ENCODE data around the gene ZNF518B.

The ZNF518B gene, protein sequence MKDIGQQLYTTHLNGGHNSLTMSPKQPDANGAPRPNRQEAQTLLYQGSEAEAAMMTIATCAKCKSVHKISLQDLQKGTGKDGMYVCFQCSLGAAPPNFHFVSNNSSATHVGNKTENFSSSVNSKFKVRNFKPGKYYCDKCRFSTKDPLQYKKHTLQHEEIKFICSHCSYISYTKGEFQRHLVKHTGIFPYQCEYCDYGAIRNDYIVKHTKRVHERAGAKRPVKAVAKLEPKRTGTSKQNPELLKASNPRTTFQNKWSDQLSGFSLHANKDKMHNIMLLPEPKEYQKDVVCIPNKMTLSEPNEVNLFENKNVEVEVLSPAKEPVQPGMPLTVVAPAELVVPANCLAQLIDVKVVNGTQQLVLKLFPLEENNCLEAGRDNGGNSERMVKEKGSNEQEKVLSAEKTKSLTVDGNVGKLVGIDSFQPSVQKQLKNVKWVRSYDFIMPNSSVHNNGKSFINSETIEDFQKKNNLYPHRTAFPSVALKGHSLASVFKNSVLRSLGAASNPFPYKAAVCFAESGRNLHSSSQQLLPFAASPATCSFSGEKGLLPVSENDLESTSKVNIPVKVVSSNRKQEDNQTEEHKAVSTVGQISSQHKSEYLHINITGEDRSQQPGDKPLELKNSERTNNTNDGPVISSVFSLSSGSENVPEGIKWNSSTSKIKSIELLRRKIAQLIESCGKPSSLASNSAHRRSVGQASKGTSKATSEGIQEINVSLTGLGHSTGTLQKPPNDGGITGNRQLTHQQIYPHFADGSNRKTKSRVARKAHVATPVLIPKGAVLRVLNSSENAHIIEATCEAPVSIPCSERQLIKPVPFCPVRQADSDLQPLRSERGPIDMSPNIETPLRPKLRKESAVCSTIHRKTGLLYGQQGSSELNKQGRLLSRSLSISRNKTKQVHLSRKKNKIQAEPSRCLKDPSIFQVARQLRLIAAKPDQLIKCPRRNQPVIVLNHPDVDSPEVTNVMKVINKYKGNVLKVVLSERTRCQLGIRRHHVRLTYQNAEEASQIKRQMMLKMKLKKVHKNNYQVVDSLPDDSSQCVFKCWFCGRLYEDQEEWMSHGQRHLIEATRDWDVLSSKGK

GRCh38 chr4:10457255-10457801 is at the start of gene ZNF518B:
ZNF518B (minus strand) TSS chr4:10457426; CDS start chr4:10446328, 11,098 bp downstream.
- DNase-seq (ENCODE audit: low read depth in 3 of 3) = peak; percentile 46 to 71 (median 50)

- DNase-seq (ENCODE audit: low read depth in 3 of 3) = no peak
These were observed 48.9 kb upstream of the ZNF518B start for GRCh38 chr4:10506077-10506476.

DNA sequence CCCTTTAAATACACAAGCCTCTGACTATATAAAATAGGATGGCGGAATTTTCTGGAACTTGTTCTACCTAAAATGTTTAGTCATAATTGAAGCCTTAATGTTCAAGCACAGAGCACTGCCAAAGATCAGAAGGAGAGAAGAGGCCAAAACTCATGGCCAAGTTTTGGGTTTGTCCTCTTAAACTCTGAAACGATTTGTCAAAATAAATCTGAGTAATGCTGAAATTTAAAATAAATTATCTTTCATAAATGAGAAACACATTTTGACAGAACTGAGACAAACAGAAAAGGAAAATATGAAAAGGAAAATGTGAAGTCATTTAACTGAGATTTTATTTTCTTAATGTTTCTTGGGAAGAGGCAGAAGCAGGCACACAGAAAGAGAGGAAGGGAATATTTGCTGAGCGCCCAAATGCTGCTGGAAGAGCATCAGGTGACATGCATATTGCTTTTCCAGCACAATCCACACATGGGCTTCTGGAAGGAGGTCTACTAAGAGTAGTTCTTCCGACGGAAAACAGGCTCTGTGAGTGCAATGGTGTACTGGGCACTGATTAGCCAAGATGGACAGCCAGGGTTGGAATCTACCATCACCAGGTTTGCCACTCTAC is 47.4 kb upstream of the ZNF518B start:
- no peak for DNase-seq (ENCODE audit: low read depth in 3 of 3)

GRCh38 chr4:10502717-10503116 is 45.5 kb upstream of the ZNF518B start:
- DNase-seq (ENCODE audit: low read depth in 3 of 3) = no peak

DNA sequence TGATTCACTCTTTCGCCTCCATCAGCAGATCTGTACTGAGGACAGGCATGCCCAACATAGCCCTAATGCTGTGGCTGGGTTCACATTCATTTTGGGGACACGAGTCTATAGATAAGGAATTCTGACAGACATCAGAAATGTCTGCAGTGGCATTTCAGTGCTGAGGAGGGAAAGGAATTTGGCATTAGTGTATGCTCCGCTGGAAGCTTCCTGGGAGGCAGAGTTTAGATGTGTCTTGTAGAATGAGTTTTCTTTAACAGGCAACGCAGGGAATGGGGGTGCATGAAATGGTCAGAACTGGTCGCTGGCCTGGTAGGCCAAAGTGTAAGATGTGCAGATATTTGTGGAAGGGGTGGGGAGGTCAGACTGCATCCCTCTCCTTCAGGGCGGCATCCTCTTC is 43.5 kb upstream of the ZNF518B start:
- no peak for DNase-seq (ENCODE audit: low read depth in 3 of 3)

GRCh38 chr4:10496200-10496599 is 39.0 kb upstream of the ZNF518B start:
- DNase-seq (ENCODE audit: low read depth in 3 of 3) = no peak

DNA sequence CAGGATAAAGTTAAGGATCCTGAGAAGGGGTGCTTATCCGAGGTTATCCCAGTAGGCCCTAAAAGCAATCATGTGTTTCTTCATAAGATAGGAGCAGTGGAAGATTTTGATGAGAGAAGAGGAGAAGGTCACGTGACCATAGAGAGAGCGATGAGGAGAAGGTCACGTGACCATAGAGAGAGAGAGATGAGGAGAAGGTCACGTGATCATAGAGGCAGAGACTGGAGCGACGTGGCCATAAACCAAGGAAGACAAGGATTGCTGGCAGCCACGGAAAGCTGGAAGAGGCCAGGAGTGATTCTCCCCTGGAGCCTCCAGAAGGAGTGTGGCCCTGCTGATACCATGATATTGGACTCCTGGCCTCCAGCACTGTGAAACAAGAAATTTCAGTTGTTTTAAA is 38.4 kb upstream of the ZNF518B start:
- DNase-seq (ENCODE audit: low read depth in 3 of 3) = no peak

- DNase-seq (ENCODE audit: low read depth in 3 of 3) = no peak
These were observed 35.2 kb upstream of the ZNF518B start for GRCh38 chr4:10492464-10492863.

DNA sequence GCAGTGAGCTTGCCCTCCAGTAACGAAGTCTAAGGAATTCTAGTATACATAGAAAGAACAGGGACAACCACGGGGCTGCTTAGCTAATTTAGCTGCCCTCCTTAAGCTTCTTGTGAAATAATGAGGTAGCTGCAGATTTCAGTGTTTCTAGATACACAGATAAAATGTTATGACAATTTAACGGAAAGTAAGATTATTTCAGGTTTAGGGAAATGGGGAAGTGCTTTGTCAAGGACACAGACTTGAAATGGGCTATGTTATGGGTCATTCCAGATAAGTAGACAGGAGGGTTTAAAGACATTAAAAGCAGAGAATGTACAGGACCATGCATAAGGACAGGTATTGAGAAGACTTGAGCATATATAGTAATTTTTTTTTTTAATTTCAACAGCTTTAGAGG is 34.2 kb upstream of the ZNF518B start:
- DNase-seq (ENCODE audit: low read depth in 3 of 3) = no peak

DNA sequence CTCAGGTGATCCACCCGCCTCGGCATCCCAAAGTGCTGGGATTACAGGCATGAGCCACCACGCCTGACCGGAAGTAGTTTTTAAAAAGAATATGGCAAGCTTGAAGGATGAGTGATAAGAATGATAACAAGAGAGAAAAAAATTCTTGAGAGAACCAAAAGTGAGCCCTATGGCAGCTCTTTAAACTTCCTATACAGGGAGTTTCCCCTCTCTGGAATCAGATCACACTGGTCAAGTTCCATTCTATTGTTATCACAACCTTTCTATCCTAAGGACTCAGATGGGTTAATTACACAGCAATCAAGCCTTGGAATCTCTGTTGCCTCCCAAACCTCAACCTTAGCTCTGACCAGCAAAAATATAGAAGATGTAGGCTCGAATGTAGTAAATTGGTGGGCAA is 33.8 kb upstream of the ZNF518B start:
- DNase-seq (ENCODE audit: low read depth in 3 of 3) = no peak

DNA sequence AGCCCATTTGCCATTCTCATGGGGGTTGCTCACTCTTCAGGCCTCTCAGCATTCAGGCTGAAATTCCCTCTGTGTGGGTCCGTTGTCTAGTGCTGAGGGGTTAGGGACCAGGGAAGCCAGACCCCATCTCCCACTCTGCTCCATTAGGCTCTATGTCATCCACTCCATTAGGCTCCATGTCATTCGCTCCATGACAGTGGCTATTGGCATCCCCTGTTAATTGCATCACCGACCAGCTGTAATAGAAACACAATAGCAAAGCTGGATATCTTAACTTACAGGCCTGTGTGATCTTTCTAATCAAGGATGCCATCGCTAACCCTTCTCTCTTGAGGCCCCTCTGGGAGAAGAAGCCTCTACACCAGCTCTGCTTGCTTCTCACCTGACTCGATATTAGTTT is 25.7 kb upstream of the ZNF518B start:
- DNase-seq (ENCODE audit: low read depth in 3 of 3) = no peak

DNA sequence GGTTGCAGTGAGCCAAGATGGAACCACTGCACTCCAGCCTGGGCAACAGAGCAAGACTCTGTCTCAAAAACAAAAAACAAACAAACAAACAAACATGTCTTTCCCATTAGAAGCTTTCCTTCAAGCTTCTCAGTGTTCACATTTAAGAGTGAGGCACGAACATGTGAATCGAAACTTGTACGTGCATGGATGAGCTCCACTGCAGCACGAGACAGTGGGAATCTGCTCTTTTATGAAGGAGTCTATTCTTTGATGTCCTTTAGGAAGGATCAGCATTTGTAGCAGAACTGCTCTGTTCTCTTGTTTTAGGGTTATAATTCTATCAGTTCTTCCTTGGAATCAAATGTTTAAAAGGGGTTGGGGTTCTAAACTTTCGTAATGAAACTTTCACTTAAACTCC is 23.4 kb upstream of the ZNF518B start:
- no peak for DNase-seq (ENCODE audit: low read depth in 3 of 3)

DNA sequence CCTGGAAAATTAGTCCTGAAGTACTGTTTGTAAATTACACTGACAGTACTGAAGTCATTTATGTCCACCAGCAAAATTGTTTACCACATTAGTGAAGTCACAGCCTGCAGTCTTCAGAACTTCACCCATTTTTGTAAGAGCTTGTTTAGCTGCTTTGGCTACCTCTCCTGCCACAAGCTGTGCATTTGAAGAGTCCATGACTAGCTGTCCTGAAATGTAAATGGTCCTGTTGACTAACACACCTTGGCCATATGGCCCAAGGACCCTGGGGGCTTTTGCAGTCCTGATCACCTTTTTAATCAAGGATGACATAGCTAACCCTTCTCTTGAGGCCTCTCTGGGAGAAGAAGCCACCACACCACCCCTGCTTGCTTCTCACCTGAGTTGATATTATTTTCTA is 21.4 kb upstream of the ZNF518B start:
- DNase-seq (ENCODE audit: low read depth in 3 of 3) = no peak

DNA sequence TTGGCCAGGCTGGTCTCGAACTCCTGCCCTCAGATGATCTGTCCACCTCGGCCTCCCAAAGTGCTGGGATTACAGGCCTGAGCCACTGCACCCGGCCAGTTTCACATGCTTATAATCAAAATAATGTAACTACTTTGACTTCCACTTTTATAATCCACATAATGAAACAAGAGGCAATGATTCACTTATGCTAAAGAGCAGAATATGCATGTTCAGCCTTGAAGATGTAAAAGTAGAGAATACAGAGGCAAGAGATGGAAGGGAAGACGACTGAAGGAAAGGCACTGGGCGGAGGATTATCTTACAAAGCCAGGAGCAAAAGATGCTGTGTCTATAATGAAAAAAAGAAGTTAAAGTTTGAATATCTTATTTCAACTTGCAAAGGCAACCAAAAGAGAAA is 13.3 kb upstream of the ZNF518B start:
- DNase-seq (ENCODE audit: low read depth in 3 of 3) = no peak

DNA sequence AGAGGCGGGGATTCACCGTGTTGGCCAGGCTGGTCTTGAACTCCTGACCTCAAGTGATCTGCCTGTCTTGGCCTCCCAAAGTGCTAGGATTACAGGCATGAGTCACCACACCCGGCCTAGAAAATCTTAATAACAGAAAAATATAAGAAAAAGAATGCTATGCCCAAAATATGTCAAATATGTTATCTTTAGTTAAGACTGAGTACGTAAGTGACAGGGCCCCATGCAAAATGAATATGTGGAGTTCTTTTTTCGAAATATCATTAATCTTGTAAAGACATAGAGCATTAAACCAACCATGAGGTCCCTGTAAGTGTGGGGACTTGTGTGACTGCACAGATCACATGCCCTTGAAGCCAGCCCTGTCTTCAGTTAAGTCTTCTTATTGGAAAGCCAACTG is 8.9 kb upstream of the ZNF518B start:
- DNase-seq (ENCODE audit: low read depth in 3 of 3) = no peak

DNA sequence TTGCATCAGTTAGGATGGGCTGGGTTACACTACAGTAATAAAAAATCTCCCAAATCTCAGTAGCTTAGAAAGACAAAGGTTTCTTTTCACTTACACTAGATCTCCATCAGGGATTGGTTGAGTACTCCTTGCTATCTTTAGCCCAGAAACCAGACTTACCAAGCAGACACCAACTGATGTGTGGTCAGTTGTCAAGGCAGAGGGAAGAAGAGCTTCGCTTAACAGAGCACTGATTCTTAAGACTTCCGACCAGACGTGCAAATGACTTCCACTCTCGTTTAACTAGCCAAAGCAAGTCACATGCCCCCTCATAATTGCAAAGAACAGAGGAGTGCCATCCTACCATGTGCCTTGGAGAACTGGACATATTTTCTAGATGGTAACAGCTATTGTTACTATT is 5.7 kb upstream of the ZNF518B start:
- DNase-seq (ENCODE audit: low read depth in 3 of 3) = no peak

DNA sequence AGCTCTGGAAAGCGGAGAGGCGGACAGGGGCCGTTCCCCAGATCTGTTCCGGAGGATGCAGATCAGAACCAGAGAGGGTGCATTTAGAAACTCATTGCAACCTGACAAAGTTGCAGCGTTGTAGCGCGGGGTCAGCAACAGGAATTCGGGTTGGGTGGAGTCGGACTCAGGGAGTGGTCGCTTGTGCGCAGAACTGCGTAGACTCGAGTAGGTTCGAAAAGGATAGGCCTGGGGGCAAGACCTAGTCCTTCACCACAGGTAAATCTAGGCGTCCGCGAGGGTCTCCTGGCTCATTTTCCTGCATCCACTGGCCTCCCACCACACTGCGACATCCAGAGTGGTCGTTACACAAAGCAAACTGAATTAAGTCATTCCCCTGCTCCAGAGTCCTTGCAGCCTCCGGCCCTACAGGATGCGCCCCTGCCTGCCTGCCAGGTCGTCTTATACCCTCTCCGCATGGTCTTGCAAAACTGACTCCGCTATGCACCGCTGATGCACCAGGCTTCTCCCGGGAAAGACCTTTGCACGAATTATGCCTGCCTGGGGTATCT is 4.7 kb upstream of the ZNF518B start:
- no peak for DNase-seq (ENCODE audit: low read depth in 3 of 3)

DNA sequence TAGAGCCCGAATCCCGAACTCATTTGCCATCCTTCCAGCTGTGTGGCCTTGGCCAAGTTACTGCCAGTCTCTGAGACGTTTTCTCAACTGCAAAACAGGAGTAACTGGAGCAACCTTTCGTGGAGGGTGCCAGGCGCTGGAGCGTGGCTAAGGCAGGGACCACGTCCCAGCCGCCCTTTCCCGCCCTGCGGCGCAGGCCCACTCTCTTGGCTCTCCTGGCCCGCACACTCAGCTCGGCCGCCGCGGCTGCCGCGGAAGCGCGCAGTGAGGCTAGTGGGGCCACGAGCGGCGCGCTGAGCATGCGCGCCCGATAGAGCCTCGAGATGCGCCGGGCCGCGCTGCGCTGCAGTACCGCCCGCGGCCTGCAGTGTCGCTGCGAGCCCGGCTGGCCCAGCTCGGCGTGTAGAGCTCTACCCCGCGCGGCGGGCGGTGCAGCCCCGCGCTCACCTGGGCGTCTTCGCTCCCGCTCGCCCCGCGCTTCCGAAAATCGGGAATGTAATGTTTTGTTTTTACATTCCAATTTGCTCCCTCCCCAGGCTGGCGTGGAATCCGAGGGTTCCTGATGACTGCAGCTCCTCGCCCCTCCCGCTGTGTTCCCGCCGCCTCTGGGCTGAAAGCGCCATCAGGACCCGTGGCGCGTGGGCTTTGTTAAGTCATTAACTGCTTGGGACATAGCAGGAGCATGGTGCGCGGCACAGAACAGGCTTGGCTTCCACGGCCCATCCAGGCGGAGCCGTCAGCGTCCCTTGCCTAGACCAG is 4.0 kb upstream of the ZNF518B start:
- peak in 2 of 3 donors; percentile 29 to 62 for DNase-seq (ENCODE audit: low read depth in 3 of 3)

DNA sequence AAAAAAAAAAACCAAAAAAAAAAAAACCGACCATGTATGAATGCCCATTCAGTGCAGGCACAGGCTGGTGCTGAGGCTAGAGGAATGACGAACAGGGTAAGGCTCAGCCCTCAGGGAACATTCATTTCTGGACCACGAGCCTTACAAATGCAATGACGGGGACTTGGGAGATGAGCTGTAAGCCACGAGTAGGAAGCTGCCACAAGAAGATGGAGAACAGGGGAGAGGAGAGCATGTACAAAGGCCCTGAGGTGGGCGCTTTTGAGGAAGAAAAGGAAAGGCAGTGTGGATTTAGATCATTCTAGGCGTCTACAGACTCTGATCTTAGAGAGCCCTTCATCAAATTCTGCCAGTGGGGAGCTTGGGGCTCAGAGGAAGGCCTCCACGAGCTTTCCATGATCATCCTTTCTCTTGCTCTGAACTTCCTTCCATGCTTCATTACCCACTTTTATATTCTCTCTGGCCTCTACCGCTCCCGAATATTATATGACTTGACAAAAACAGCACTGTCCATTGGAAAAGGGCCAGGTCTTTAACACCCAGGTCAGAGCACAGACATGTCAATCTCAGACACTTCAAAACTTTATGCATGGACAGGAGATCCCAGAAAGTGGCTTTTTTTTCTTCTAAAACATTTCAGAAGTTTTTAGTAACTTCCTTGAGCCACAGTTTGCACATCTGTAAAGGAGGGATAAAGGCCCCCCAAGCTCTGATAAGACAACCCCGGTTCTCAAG is 3.3 kb upstream of the ZNF518B start:
- peak in 2 of 3 donors; percentile 22 to 46 for DNase-seq (ENCODE audit: low read depth in 3 of 3)

GRCh38 chr4:10459305-10459704 is 2.1 kb upstream of the ZNF518B start:
- no peak for DNase-seq (ENCODE audit: low read depth in 3 of 3)

All from stimulated activated CD4-positive, alpha-beta T cell treated with anti-CD3 and anti-CD28 coated beads, TNF-alpha, amount 100 ng/mL, for 48 hours (primary cell).